ENCODE measurements around the gene TTC7B. TPM values are rescaled to one million over a fixed set of nuclear protein-coding genes. Genes with fewer than 3 reads are reported as not detected.

The TTC7B gene
- total and polyA plus RNA-seq, 2 donors (not counting 1 experiment from before 2014, with no cell fraction given) = 18.8 to 37.5 TPM

DNA sequence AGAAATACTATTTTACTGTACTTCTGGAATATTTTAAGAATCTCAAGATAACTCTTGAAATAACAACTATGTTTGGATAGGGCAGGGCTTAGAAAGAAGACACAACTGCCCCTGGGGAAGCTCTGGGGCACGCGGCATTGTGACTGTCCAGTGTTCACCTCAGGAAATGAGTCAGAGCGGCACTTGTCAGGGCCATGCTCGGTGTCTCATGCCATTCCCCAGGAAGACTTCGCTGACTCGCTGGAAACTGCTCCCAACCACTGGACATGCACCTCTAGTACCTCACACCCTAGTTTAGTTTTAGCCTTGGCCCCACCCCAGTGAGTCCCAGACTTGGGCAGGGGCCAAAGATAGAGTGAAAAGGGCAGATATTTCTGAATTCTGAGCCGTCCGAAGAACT is 192.0 kb downstream of the TTC7B start:
- no peak for TF ChIP-seq EZH2 (IDR thresholded peaks at IDR 0.05; ENCODE audit: low read length, missing control alignments)
- TF ChIP-seq, protein P1, sequence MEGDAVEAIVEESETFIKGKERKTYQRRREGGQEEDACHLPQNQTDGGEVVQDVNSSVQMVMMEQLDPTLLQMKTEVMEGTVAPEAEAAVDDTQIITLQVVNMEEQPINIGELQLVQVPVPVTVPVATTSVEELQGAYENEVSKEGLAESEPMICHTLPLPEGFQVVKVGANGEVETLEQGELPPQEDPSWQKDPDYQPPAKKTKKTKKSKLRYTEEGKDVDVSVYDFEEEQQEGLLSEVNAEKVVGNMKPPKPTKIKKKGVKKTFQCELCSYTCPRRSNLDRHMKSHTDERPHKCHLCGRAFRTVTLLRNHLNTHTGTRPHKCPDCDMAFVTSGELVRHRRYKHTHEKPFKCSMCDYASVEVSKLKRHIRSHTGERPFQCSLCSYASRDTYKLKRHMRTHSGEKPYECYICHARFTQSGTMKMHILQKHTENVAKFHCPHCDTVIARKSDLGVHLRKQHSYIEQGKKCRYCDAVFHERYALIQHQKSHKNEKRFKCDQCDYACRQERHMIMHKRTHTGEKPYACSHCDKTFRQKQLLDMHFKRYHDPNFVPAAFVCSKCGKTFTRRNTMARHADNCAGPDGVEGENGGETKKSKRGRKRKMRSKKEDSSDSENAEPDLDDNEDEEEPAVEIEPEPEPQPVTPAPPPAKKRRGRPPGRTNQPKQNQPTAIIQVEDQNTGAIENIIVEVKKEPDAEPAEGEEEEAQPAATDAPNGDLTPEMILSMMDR (conservative IDR thresholded peaks at IDR 0.05 in 1 of 2, IDR thresholded peaks at IDR 0.05 in 1 of 2; ENCODE audit: low read depth in 1 of 2, low read length in 2 of 2) = no peak
- Histone ChIP-seq H3K4me1 (ENCODE audit: control insufficient read depth, extremely low read depth, insufficient read depth, low read length) (peaks cover 4% of the 10 kb centered on the region), H3K27me3 (ENCODE audit: control insufficient read depth, insufficient read depth, low read length) (no peaks in the 10 kb centered on the region), H3K9ac (ENCODE audit: insufficient read depth, low read length) (no peak overlapping the region), H3K79me2 (ENCODE audit: control insufficient read depth, insufficient read depth, low read length) (no peaks in the 10 kb centered on the region), H3K4me2 (ENCODE audit: extremely low read depth, insufficient read depth, low read length) (no peak overlapping the region), H3K9me3 (ENCODE audit: control insufficient read depth, insufficient read depth, low read depth, low read length) (no peaks in the 10 kb centered on the region), H4K20me1 (ENCODE audit: control insufficient read depth, extremely low read depth, insufficient read depth, low read length) (no peaks in the 10 kb centered on the region), H3K27ac (ENCODE audit: insufficient read depth, low read length) (no peak overlapping the region), H3K36me3 (ENCODE audit: control insufficient read depth, insufficient read depth, low read length) (peaks cover 3% of the 10 kb centered on the region), H2AFZ (ENCODE audit: low read length) (no peak overlapping the region), H3K4me3 (replicated peaks in 1 of 4; ENCODE audit: control extremely low read depth in 1 of 4, insufficient read depth in 1 of 4, low read depth in 3 of 4, low read length in 4 of 4) (no peak overlapping the region)
- peak in 1 of 2 donors; percentile 68 for DNase-seq (ENCODE audit: low read depth in 2 of 2)

DNA sequence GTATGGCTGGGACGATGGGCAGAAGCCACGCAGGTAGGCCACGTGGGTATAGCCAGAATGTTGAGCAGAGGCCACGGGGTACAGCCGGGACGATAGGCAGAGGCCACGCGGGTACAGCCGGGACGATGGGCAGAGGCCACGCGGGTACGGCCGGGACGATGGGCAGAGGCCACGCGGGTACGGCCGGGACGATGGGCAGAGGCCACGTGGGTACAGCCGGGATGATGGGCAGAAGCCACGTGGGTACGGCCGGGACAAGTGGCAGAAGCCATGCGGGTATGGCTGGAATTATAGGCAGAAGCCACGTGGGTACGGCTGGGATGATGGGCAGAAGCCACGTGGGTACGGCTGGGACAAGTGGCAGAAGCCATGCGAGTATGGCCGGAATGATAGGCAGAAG is 195.0 kb downstream of the TTC7B start:
- H3K79me2 ChIP-seq (ENCODE audit: control insufficient read depth, insufficient read depth, low read length) = no peaks in the 10 kb centered on the region
- no peak for DNase-seq (ENCODE audit: low read depth in 2 of 2)
- peaks cover 4% of the 10 kb centered on the region for H3K4me1 ChIP-seq (ENCODE audit: control insufficient read depth, extremely low read depth, insufficient read depth, low read length)

DNA sequence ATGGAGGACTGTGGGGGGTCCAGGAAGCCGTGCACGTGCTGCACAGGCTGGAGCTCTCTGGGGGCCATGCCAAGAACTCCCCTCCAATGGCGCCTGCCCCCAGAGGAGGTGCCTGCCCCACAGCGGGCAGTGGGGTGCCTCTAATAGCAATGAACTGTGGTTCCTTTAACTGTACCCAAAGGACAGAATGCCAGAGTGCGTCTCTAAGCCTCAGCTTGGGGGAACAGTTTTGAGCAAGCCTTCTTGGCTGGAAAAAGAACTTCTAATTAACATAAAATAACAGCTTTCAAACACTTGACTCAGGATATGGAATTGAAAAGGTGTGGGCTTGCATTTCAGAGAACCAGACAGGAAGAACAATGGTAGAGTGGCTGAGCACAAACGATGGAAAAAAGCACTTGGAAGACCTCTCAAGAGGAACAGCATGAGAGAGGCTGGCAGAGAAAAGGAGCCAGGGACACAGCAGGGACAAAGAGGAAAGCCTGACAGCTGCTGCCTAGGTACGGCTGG is 195.6 kb downstream of the TTC7B start:
- no peaks in the 10 kb centered on the region for H3K27me3 ChIP-seq (ENCODE audit: control insufficient read depth, insufficient read depth, low read length)
- no peaks in the 10 kb centered on the region for H4K20me1 ChIP-seq (ENCODE audit: control insufficient read depth, extremely low read depth, insufficient read depth, low read length)
- no peak overlapping the region for H2AFZ ChIP-seq (ENCODE audit: low read length)
- no peak overlapping the region for H3K4me3 ChIP-seq (replicated peaks in 1 of 4; ENCODE audit: control extremely low read depth in 1 of 4, insufficient read depth in 1 of 4, low read depth in 3 of 4, low read length in 4 of 4)
- H3K36me3 ChIP-seq (ENCODE audit: control insufficient read depth, insufficient read depth, low read length) = peaks cover 3% of the 10 kb centered on the region
- DNase-seq (ENCODE audit: low read depth in 2 of 2) = no peak
- TF ChIP-seq, protein P1 (conservative IDR thresholded peaks at IDR 0.05 in 1 of 2, IDR thresholded peaks at IDR 0.05 in 1 of 2; ENCODE audit: low read depth in 1 of 2, low read length in 2 of 2) = no peak
- no peak for TF ChIP-seq EZH2 (IDR thresholded peaks at IDR 0.05; ENCODE audit: low read length, missing control alignments)
- no peaks in the 10 kb centered on the region for H3K9me3 ChIP-seq (ENCODE audit: control insufficient read depth, insufficient read depth, low read depth, low read length)
- H3K79me2 ChIP-seq (ENCODE audit: control insufficient read depth, insufficient read depth, low read length) = no peaks in the 10 kb centered on the region
- H3K4me1 ChIP-seq (ENCODE audit: control insufficient read depth, extremely low read depth, insufficient read depth, low read length) = peaks cover 4% of the 10 kb centered on the region
- no peak overlapping the region for H3K9ac ChIP-seq (ENCODE audit: insufficient read depth, low read length)
- no peak overlapping the region for H3K27ac ChIP-seq (ENCODE audit: insufficient read depth, low read length)
- no peak overlapping the region for H3K4me2 ChIP-seq (ENCODE audit: extremely low read depth, insufficient read depth, low read length)

More for the DNA sequence above, 195.0 kb downstream of the TTC7B start:
- no peaks in the 10 kb centered on the region for H3K9me3 ChIP-seq (ENCODE audit: control insufficient read depth, insufficient read depth, low read depth, low read length)
- H3K4me3 ChIP-seq (replicated peaks in 1 of 4; ENCODE audit: control extremely low read depth in 1 of 4, insufficient read depth in 1 of 4, low read depth in 3 of 4, low read length in 4 of 4) = no peak overlapping the region
- H3K4me2 ChIP-seq (ENCODE audit: extremely low read depth, insufficient read depth, low read length) = no peak overlapping the region
- no peaks in the 10 kb centered on the region for H3K27me3 ChIP-seq (ENCODE audit: control insufficient read depth, insufficient read depth, low read length)
- no peak overlapping the region for H2AFZ ChIP-seq (ENCODE audit: low read length)
- H4K20me1 ChIP-seq (ENCODE audit: control insufficient read depth, extremely low read depth, insufficient read depth, low read length) = no peaks in the 10 kb centered on the region
- TF ChIP-seq, protein P1 (conservative IDR thresholded peaks at IDR 0.05 in 1 of 2, IDR thresholded peaks at IDR 0.05 in 1 of 2; ENCODE audit: low read depth in 1 of 2, low read length in 2 of 2) = no peak
- TF ChIP-seq EZH2 (IDR thresholded peaks at IDR 0.05; ENCODE audit: low read length, missing control alignments) = no peak
- peaks cover 3% of the 10 kb centered on the region for H3K36me3 ChIP-seq (ENCODE audit: control insufficient read depth, insufficient read depth, low read length)
- no peak overlapping the region for H3K9ac ChIP-seq (ENCODE audit: insufficient read depth, low read length)
- H3K27ac ChIP-seq (ENCODE audit: insufficient read depth, low read length) = no peak overlapping the region

Measured in fibroblast of lung (primary cell).